ENCODE measurements around the gene SERPINI1.

SERPINI1 gene

GRCh38 chr3:167840247-167840646, 104.7 kb downstream of the SERPINI1 start:
- H3K4me3 ChIP-seq (ENCODE audit: low read depth, low read length) = no peak overlapping the region
- no peak for TF ChIP-seq CTCF (IDR thresholded peaks at IDR 0.05; ENCODE audit: insufficient read depth, low read length, missing control alignments)
- no peak for DNase-seq (ENCODE audit: low read depth, low spot score)
- CTCF ChIA-PET = no interaction called here
- POLR2A ChIA-PET = no interaction called here

- no peak for DNase-seq (ENCODE audit: low read depth, low spot score)
- POLR2A ChIA-PET = no interaction called here
These were observed 108.0 kb downstream of the SERPINI1 start for GRCh38 chr3:167843481-167843880.

GRCh38 chr3:167843886-167844285, 108.4 kb downstream of the SERPINI1 start:
- DNase-seq (ENCODE audit: low read depth, low spot score) = no peak
- ChIA-PET POLR2A (no interaction called here), CTCF (no interaction called here)
- TF ChIP-seq CTCF (IDR thresholded peaks at IDR 0.05; ENCODE audit: insufficient read depth, low read length, missing control alignments) = no peak
- H3K4me3 ChIP-seq (ENCODE audit: low read depth, low read length) = no peak overlapping the region

More at GRCh38 chr3:167843481-167843880, 108.0 kb downstream of the SERPINI1 start:
- CTCF ChIA-PET = no interaction called here
- no peak overlapping the region for H3K4me3 ChIP-seq (ENCODE audit: low read depth, low read length)
- TF ChIP-seq CTCF (IDR thresholded peaks at IDR 0.05; ENCODE audit: insufficient read depth, low read length, missing control alignments) = no peak

- POLR2A ChIA-PET = no interaction called here
- no peak for TF ChIP-seq CTCF (IDR thresholded peaks at IDR 0.05; ENCODE audit: insufficient read depth, low read length, missing control alignments)
- no peak overlapping the region for H3K4me3 ChIP-seq (ENCODE audit: low read depth, low read length)
- no peak for DNase-seq (ENCODE audit: low read depth, low spot score)
- CTCF ChIA-PET = no interaction called here
These were observed 109.0 kb downstream of the SERPINI1 start for GRCh38 chr3:167844528-167844927.

- ChIA-PET POLR2A (no interaction called here), CTCF (no interaction called here)
- no peak for DNase-seq (ENCODE audit: low read depth, low spot score)
- H3K4me3 ChIP-seq (ENCODE audit: low read depth, low read length) = no peak overlapping the region
- no peak for TF ChIP-seq CTCF (IDR thresholded peaks at IDR 0.05; ENCODE audit: insufficient read depth, low read length, missing control alignments)
These were observed 115.7 kb downstream of the SERPINI1 start for GRCh38 chr3:167851171-167851570.

GRCh38 chr3:167851749-167852148, 116.2 kb downstream of the SERPINI1 start:
- no peak for TF ChIP-seq CTCF (IDR thresholded peaks at IDR 0.05; ENCODE audit: insufficient read depth, low read length, missing control alignments)
- DNase-seq (ENCODE audit: low read depth, low spot score) = no peak
- ChIA-PET CTCF (no interaction called here), POLR2A (no interaction called here)
- H3K4me3 ChIP-seq (ENCODE audit: low read depth, low read length) = no peak overlapping the region

All from AG04449 (cell line).